Activated CD4-positive, CD25-positive, alpha-beta regulatory T cell treated with anti-CD3 and anti-CD28 coated beads, Interleukin-2, amount 50 U/mL, for 72 hours (primary cell): Measurements from ENCODE around the gene EXOC3L4.
"Not testable (repeated sequence)": the region's sequence is repeated elsewhere in the genome, so short reads cannot be mapped to it uniquely, and the experiment has no call there.

Experiments
- DNase-seq: peaks from one replicate; pipeline ENCODE4 v3.0.0; 2021

EXOC3L4 gene

GRCh38 chr14:103094406-103095209 lies at the start of gene EXOC3L4:
TSS of gene EXOC3L4 (plus strand) at chr14:103094725. CDS start at chr14:103100220, 5,495 bp downstream.
- no peak for DNase-seq

GRCh38 chr14:103045371-103045869 lies 49.1 kb upstream of the EXOC3L4 start:
- DNase-seq: no peak

GRCh38 chr14:103047453-103047852 lies 47.1 kb upstream of the EXOC3L4 start:
- not testable (repeated sequence) for DNase-seq

- no peak for DNase-seq
Observed at GRCh38 chr14:103050935-103051334, 43.6 kb upstream of the EXOC3L4 start.

GRCh38 chr14:103052407-103052806 lies 42.1 kb upstream of the EXOC3L4 start:
- DNase-seq: no peak

GRCh38 chr14:103055695-103056094 lies 38.8 kb upstream of the EXOC3L4 start:
- no peak for DNase-seq

- DNase-seq: no peak
Observed at GRCh38 chr14:103056322-103057027, 38.0 kb upstream of the EXOC3L4 start.

- no peak for DNase-seq
Observed at GRCh38 chr14:103057028-103057371, 37.5 kb upstream of the EXOC3L4 start.

- peak; percentile 67 for DNase-seq
Observed at GRCh38 chr14:103057372-103058163, 37.0 kb upstream of the EXOC3L4 start, which contains the start of gene CDC42BPB. TSS of gene CDC42BPB (minus strand) at chr14:103057549. CDS start at chr14:103057173, 376 bp downstream.

- no peak for DNase-seq
Observed at GRCh38 chr14:103058164-103059055, 36.1 kb upstream of the EXOC3L4 start.

GRCh38 chr14:103059556-103059955 lies 35.0 kb upstream of the EXOC3L4 start:
- no peak for DNase-seq

- no peak for DNase-seq
Observed at GRCh38 chr14:103061482-103061976, 33.0 kb upstream of the EXOC3L4 start.

GRCh38 chr14:103064436-103064835 lies 30.1 kb upstream of the EXOC3L4 start:
- no peak for DNase-seq

- no peak for DNase-seq
Observed at GRCh38 chr14:103064978-103065377, 29.5 kb upstream of the EXOC3L4 start.

GRCh38 chr14:103065861-103066260 lies 28.7 kb upstream of the EXOC3L4 start:
- no peak for DNase-seq

GRCh38 chr14:103066399-103066798 lies 28.1 kb upstream of the EXOC3L4 start:
- DNase-seq: no peak

- DNase-seq: no peak
Observed at GRCh38 chr14:103067231-103067954, 27.1 kb upstream of the EXOC3L4 start.

- DNase-seq: no peak
Observed at GRCh38 chr14:103068351-103069073, 26.0 kb upstream of the EXOC3L4 start.

- no peak for DNase-seq
Observed at GRCh38 chr14:103070263-103070885, 24.2 kb upstream of the EXOC3L4 start.

GRCh38 chr14:103070971-103071542 lies 23.5 kb upstream of the EXOC3L4 start:
- no peak for DNase-seq
